Esophagus muscularis mucosa (tissue), 4 donors: ENCODE measurements around the gene ANP32A.

Experiments used
- EP300 ChIP-seq: sonication (generic); formaldehyde crosslinking; IDR thresholded peaks from one replicate; pipeline ENCODE4 v1.6.1; 2017; ENCODE audit warnings: antibody characterized with exemption
- POLR2AphosphoS5 ChIP-seq, 2 donors: sonication (generic); formaldehyde crosslinking; IDR thresholded peaks; one replicate each; pipeline ENCODE4 v1.6.1; 2017; ENCODE audit warnings: antibody characterized with exemption in 2 of 2
- TF ChIP-seq, protein P1 (sequence below), 3 experiments: fragments of 200-600 bp in 2 of 3; fragments of 450-650 bp in 1 of 3; sonication (generic) in 2 of 3; IDR thresholded peaks; one replicate each; pipeline ENCODE4 v1.5.1; 2017 to 2019; ENCODE audit warnings: antibody characterized with exemption in 3 of 3, mild to moderate bottlenecking in 2 of 3, moderate library complexity in 1 of 3

GRCh38 chr15:68733666-68734065 lies 87.0 kb downstream of the ANP32A start:
- TF ChIP-seq, protein P1, sequence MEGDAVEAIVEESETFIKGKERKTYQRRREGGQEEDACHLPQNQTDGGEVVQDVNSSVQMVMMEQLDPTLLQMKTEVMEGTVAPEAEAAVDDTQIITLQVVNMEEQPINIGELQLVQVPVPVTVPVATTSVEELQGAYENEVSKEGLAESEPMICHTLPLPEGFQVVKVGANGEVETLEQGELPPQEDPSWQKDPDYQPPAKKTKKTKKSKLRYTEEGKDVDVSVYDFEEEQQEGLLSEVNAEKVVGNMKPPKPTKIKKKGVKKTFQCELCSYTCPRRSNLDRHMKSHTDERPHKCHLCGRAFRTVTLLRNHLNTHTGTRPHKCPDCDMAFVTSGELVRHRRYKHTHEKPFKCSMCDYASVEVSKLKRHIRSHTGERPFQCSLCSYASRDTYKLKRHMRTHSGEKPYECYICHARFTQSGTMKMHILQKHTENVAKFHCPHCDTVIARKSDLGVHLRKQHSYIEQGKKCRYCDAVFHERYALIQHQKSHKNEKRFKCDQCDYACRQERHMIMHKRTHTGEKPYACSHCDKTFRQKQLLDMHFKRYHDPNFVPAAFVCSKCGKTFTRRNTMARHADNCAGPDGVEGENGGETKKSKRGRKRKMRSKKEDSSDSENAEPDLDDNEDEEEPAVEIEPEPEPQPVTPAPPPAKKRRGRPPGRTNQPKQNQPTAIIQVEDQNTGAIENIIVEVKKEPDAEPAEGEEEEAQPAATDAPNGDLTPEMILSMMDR (IDR thresholded peaks at IDR 0.05): no peak
- TF ChIP-seq POLR2AphosphoS5 (IDR thresholded peaks at IDR 0.05) (no peak), EP300 (no peak)
